Left lung (tissue), 10 donors: ENCODE data around the gene ANGEL2. TPM values are rescaled to one million over a fixed set of nuclear protein-coding genes. Genes with fewer than 3 reads are reported as not detected.
A peak's percentile ranks its signal among the peaks of the same experiment; 100 is the strongest.

Source experiments
- ATAC-seq: fragments of 200-7000 bp; cut with Tn5 transposase; one replicate; pipeline ENCODE4 v1.9.1; 2020; ENCODE audit warnings: moderate library complexity
- DNase-seq, 4 donors: peaks; one replicate each; pipeline ENCODE4 v3.0.0-alpha.2; 2013 to 2020
- H3K27ac ChIP-seq, 2 donors: fragments of 200-600 bp; sonication (generic) in 1 of 2; one replicate each; pipeline versions ENCODE4 v1.5.0 to v1.8.0; 2020 to 2021
- H3K27me3 ChIP-seq, 2 donors: fragments of 200-600 bp; sonication (generic) in 1 of 2; one replicate each; pipeline versions ENCODE4 v1.5.0 to v1.8.0; 2020 to 2021
- H3K36me3 ChIP-seq, 2 donors: fragments of 200-600 bp; sonication (generic) in 1 of 2; one replicate each; pipeline versions ENCODE4 v1.5.0 to v1.8.0; 2020 to 2021
- H3K4me1 ChIP-seq, 2 donors: fragments of 200-600 bp; one replicate each; pipeline ENCODE4 v1.8.0; 2021
- H3K4me3 ChIP-seq, 2 donors: fragments of 200-600 bp; sonication (generic) in 1 of 2; one replicate each; pipeline versions ENCODE4 v1.5.0 to v1.8.0; 2020 to 2021; ENCODE audit warnings: mild to moderate bottlenecking in 1 of 2
- H3K9me3 ChIP-seq, 2 donors: fragments of 200-600 bp; sonication (generic) in 1 of 2; one replicate each; pipeline versions ENCODE4 v1.5.0 to v1.8.0; 2020 to 2021
- intact Hi-C, 2 donors: fragments of 100-400 bp; cut with DNase I; formaldehyde crosslinking; loops; one replicate each; pipeline versions ENCODE4 v1.11.2 to v1.14.2; 2022
- polyA plus RNA-seq, 6 donors: library from polyadenylated mRNA; unstranded; fragments of 120-200 nt; gene quantifications; one replicate each; pipeline ENCODE4 v1.2.1, GENCODE V29; 2013; ENCODE audit not compliant: insufficient read length in 6 of 6
- total RNA-seq, 2 donors: library from RNA; stranded (reverse); fragmentation: NEBNext Ultra II Directional; extraction: Animal tissue kit (Norgen Biotek cat#: 25700); gene quantifications; one replicate each; pipeline ENCODE4 v1.2.1, GENCODE V29; 2021
- TF ChIP-seq, protein P1 (sequence below), 2 donors: fragments of 200-600 bp; sonication (generic) in 1 of 2; IDR thresholded peaks; one replicate each; pipeline versions ENCODE4 v1.5.0 to v1.8.0; 2021; ENCODE audit warnings: antibody characterized with exemption in 2 of 2
- donor health status: DM: no; HTN: yes; CAD: no.
- donor health status: DM: no; HTN: no; CAD: no.

Gene ANGEL2
- total and polyA plus RNA-seq, 8 donors = 24.0 to 56.9 (median 44.8) TPM

GRCh38 chr1:212962509-212962908, 53.2 kb downstream of the ANGEL2 start:
- TF ChIP-seq, protein P1, sequence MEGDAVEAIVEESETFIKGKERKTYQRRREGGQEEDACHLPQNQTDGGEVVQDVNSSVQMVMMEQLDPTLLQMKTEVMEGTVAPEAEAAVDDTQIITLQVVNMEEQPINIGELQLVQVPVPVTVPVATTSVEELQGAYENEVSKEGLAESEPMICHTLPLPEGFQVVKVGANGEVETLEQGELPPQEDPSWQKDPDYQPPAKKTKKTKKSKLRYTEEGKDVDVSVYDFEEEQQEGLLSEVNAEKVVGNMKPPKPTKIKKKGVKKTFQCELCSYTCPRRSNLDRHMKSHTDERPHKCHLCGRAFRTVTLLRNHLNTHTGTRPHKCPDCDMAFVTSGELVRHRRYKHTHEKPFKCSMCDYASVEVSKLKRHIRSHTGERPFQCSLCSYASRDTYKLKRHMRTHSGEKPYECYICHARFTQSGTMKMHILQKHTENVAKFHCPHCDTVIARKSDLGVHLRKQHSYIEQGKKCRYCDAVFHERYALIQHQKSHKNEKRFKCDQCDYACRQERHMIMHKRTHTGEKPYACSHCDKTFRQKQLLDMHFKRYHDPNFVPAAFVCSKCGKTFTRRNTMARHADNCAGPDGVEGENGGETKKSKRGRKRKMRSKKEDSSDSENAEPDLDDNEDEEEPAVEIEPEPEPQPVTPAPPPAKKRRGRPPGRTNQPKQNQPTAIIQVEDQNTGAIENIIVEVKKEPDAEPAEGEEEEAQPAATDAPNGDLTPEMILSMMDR (IDR thresholded peaks at IDR 0.05) = no peak
- DNase-seq (no peak), ATAC-seq (no peak)
- H3K4me1 ChIP-seq = no peaks in the 10 kb centered on the region
- no peak overlapping the region for H3K4me3 ChIP-seq
- no peaks in the 10 kb centered on the region for H3K9me3 ChIP-seq
- H3K36me3 ChIP-seq = no peaks in the 10 kb centered on the region
- intact Hi-C loops = no loop called here
- H3K27ac ChIP-seq = no peak overlapping the region
- H3K27me3 ChIP-seq = no peaks in the 10 kb centered on the region

DNA sequence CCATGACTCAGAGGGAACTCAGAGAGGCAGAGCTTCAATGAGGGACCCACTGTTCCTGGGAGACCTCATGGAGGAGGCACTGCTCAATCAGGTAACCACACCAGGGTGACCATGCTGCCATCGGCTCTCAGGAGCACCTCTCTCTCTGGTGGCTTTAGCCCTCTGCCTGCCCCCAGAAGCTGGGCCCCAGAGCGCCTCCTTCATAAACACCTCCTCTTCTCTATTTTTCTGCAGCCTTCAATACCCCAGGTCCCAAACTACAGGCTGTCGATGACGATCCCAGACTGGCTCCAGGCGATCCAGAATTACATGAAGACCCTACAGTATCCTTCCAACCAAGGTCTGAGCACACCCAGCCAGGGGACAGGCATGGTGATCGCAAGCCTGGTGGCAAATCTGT, 54.7 kb downstream of the ANGEL2 start:
- intact Hi-C loops = no loop called here
- no peaks in the 10 kb centered on the region for H3K36me3 ChIP-seq
- TF ChIP-seq, protein P1 (IDR thresholded peaks at IDR 0.05) = no peak
- no peak overlapping the region for H3K27ac ChIP-seq
- H3K9me3 ChIP-seq = no peaks in the 10 kb centered on the region
- no peak for ATAC-seq
- no peak for DNase-seq
- H3K4me1 ChIP-seq = no peaks in the 10 kb centered on the region
- H3K27me3 ChIP-seq = no peaks in the 10 kb centered on the region
- no peak overlapping the region for H3K4me3 ChIP-seq

- intact Hi-C loops = no loop called here
- DNase-seq (no peak), ATAC-seq (no peak)
- Histone ChIP-seq H3K4me1 (no peaks in the 10 kb centered on the region), H3K9me3 (no peaks in the 10 kb centered on the region), H3K27me3 (no peaks in the 10 kb centered on the region), H3K36me3 (no peaks in the 10 kb centered on the region), H3K4me3 (no peak overlapping the region), H3K27ac (no peak overlapping the region)
- TF ChIP-seq, protein P1 (IDR thresholded peaks at IDR 0.05) = no peak
Observed at GRCh38 chr1:212959266-212960220, 56.1 kb downstream of the ANGEL2 start.

GRCh38 chr1:212958175-212958574, 57.5 kb downstream of the ANGEL2 start:
- ATAC-seq (no peak), DNase-seq (peak in 1 of 4 donors; percentile 16)
- H3K9me3 ChIP-seq = no peaks in the 10 kb centered on the region
- H3K4me1 ChIP-seq = no peaks in the 10 kb centered on the region
- H3K36me3 ChIP-seq = no peaks in the 10 kb centered on the region
- H3K27ac ChIP-seq = no peak overlapping the region
- no peaks in the 10 kb centered on the region for H3K27me3 ChIP-seq
- TF ChIP-seq, protein P1 (IDR thresholded peaks at IDR 0.05) = no peak
- no peak overlapping the region for H3K4me3 ChIP-seq
- intact Hi-C loops = no loop called here

DNA sequence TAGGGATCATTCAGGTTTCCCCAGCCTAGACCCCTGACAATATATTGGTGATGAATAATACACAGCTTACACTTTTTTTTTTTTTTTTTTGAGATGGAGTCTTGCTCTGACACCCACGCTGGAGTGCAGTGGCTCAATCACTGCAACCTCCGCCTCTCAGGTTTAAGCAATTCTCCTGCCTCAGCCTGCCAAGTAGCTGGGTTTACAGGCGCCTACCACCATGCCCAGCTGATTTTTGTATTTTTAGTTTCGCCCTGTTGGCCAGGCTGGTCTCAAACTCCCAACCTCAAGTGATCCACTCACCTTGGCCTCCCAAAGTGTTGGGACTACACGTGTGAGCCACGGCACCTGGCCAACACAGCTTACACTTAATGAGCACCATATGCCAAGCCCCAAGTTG, 58.1 kb downstream of the ANGEL2 start:
- Histone ChIP-seq H3K4me3 (no peak overlapping the region), H3K4me1 (no peaks in the 10 kb centered on the region), H3K9me3 (no peaks in the 10 kb centered on the region), H3K36me3 (no peaks in the 10 kb centered on the region), H3K27me3 (peaks cover 0 to 4% of the 10 kb centered on the region in 2 donors), H3K27ac (no peak overlapping the region)
- intact Hi-C loops = no loop called here
- DNase-seq = no peak
- TF ChIP-seq, protein P1 (IDR thresholded peaks at IDR 0.05) = no peak
- ATAC-seq = no peak
